Stimulated activated CD8-positive, alpha-beta memory T cell treated with anti-CD3 and anti-CD28 coated beads, Interleukin-4, amount 100 ng/mL, for 4 hours (primary cell): ENCODE measurements around the gene C21orf91.
A peak's percentile ranks its signal among the peaks of the same experiment; 100 is the strongest.

Experiments
- DNase-seq, 2 donors: peaks; one replicate each; pipeline ENCODE4 v3.0.0-alpha.2; 2020; ENCODE audit warnings: low read depth in 2 of 2, low spot score in 1 of 2

C21orf91 gene

DNA sequence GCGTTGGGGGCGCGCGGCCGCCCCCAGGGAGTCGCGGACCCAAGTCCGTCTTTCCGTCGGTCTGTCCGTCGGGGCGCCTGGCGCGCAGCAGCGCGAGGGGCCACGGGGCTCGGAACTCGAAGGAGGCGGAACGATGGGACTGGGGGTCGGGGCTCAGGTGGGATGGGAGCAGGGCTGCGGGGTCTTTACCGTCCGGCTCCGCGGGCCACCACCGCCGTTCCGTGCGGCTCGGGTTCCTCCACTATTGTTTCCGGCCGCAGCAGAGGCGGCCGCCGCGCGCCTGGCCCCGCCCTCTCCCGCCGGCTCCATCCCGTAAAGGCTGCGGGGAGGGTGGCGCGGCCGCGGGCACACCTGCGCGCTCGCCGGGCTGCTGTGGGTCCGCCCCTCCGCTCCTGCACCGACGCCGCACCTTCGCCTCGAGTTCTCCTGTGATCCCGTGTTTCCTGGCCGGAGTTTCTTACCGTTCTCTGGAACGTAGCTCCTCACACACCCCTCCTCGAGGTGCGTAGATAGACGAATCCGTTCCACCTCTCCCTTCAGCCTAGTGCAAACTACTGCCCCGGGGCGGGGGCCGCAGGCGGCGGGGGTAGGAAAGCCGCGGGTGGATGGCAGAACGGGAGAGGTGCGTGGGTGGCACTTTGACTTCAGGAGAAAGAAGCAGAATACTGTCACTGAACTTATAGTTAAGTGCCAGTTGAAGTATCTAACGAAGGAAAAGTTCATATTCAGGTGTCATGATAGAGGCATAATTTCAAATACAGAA lies at the start of gene C21orf91:
C21orf91 (minus strand) TSS at position 243 of the 763 bp plus-strand sequence. CDS start 1,038 bp downstream, outside the sequence.
- DNase-seq: peak; percentile 81 to 88

DNA sequence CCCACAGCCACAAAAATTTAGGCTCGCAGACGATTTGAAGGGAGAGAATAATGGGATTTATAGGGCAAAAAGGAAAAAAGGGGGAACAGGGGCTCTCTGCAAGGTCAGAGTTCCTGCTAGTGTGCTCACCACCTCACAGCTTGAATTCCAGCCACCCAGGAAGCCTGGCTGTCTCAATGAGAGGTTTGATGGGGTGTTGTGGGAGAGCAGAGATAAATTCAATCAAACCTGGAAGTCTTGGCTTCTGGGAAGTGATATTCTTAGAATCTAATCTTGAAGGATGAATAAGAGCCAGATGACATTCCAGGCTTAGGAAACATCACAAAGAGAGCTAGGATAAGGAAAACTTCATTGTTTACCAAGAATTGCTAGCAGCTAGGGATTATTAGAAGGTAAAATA lies 47.4 kb upstream of the C21orf91 start:
- no peak for DNase-seq

DNA sequence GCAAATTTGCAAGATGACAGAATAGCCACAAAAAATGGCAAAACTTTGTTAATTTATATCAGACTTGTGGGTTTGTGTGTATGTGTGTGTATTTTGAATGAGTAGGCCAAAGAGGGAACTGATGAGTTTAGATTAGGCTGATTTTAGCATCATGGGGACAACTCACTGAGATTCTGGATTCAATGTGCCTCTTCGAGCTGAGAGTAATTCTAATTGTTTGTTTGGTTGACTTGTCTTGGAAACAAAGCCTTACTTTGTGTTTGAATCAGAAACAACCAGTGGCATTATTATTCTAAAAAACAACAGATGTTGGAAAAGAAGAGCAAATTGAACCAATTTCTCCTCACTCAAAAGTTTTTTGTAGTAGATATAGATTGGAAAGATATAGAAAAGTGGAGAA lies 40.5 kb upstream of the C21orf91 start:
- DNase-seq: no peak

DNA sequence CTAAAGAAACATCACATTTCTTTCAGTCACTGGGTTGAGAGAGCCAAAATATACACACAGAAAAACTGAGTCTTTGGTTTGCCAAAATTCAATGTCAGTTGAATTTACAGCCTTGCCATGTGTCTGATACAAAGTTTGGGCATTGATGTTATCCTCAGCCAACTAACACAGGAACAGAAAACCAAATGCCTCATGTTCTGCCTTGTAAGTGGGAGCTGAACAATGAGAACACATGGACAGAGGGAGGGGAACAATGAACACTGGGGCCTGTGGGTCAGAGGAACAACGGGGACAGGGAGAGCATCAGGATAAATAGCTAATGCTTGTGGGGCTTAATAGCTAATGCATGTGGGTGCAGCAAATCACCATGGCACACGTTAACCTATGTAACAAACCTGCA lies 39.6 kb upstream of the C21orf91 start:
- DNase-seq: no peak

DNA sequence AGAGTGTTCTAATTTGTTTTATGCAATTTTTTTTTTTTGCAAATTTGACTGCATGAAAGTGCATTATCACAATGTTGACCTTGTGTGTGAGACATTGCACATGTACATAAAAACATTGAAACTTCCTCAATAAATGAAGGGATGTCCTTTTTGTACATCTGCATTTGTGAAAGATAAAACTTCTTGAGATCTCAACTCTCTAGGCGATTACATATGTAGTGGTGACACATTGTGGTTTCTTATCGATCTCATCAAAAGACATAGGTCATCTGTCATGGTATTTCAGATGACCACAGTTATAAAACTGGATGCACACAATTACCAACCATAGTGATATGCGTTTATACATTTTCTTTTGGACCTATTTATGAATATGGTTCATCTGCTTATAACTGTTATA lies 35.6 kb upstream of the C21orf91 start:
- DNase-seq: no peak

DNA sequence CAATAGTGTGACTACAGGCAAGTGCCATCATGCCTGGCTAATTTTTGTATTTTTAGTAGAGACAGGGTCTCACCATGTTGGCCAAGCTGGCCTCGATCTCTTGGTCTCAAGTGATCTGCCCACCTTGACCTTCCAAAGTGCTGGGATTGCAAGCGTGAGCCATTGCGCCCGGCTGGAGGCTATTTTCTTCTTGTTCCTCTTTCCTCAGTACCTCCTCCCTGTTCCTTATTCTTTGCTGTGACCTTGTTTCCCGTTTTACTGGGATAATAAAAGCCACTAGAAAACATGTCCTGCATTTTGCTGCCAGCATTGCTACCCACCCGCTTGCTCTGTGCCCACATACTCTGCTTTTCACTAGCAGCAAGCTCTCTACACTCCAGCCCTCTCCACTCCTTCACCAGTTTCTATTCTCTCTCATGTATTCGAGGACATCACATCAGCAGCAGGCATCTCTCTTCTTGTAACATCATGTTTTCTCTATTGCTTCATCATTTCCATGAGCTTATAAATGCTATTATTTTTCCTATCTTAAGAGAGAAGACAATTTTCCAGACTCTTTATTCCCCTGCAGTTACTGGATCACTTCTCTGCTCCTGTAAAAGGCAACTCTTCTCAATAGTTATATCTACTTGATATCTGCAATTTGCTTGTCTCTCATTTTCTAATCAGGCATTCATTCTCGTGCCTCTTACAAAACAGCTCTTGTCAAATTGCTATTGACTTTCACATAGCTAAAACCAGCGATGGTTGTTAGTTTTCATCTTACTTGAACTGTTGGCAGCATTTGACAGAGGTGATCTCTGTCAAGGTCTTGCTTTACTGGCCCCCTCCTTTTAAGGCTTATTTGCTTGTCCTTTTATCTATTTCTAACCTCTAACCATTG lies 34.5 kb upstream of the C21orf91 start:
- DNase-seq: no peak

DNA sequence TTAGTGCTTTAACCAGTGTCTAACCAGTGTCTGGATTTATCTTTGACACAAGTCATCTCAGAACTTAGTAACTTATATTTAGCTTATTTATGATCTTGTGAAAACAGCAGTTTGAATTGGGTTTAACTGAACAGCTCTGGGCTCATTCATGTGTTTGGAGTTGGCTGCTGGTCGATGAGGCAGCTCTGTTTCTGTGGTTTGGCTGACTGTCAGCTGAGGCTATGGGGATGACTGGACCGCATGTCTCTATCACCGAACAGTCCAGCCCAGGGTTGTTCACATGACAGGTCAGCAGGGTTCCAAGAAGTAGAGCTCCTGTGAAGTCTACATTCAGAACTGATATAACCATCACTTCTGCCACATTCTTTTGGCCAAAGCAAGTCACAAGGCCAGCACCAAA lies 29.1 kb upstream of the C21orf91 start:
- DNase-seq: no peak

DNA sequence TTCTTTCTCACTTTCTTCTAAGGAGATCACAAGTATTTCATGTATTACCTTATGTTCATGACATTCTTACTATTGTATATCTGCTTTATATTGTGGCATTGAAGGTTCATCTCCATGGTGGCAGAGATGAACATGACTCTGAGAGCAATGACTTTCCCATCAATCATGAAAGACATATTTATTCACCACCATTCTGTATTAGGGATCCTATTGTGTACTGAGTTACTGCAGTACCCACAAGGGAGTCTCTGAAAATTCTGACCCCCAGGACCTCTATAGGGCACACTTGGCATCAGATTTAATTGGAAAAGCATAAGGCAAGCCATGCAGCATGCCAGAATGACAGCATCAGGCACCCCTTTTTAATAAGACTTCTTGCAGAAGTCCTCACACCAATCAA lies 21.9 kb upstream of the C21orf91 start:
- no peak for DNase-seq

DNA sequence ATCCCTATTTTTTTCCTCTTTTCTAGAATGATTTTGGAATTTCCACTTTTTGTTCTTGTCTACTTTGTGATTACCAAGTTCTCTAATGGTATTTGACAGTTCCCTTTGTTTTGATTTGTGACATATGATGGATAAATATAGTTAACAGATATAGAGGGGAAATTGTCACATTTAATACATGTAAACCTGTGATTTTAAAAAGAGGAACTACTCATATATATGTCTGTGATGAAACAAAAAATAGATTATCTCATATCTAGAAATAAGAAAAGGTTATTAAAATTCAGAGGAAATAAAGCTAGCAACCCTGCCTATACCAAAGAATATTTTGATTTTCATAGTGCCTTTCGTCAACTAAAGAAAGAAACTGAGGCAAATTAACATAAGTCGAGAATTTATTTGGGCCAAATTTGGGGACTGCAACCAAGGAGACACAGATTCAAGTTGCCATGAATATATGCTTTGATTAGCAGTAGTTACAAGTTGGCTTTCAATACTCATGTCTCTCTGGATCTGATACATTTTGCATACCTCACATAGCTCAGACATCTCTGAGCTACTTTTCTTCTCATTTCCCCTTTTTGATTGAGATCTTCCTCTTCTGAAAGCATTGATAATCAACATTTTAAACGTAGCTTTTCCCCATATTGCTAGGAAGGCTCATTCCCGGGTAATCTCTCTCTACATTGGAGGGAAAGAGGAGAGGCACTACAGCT lies 15.6 kb upstream of the C21orf91 start:
- DNase-seq: no peak

DNA sequence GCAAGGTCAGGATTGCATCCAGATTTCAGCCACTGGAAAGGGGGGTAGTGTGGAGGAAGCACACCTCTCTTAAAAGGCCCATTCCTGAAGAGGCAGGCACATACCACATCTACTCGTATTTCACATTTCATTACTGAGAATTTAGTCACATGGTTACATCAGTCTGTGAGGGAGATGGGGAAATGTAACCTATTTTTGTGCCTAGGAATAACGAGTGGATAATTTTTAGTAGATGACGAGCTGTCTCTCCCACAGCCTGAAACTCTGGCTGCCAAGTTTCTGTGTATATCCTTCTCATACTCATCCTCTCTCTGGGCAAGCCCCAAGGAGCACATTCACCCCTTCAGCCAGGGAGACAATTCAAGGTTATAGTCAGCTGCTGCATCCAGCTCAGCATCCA lies 10.3 kb upstream of the C21orf91 start:
- no peak for DNase-seq

DNA sequence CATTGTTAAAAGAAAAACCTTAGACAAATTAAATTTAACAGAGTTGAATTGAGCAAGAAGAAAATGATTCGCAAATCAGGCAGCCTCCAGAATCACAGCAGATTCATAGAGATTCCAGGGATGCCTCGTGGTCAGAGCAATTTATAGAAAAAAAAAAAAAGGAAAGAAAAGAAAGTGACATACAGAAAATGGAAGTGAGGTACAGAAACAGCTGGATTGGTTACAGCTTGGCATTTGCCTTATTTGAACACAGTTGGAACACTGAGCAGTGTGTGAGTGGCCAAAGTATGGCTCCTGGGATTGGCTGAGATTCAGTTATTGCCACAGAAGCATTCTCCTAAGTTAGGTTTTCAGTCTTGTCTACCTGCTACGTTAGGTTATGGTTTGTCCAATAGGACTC lies 9.1 kb upstream of the C21orf91 start:
- no peak for DNase-seq

DNA sequence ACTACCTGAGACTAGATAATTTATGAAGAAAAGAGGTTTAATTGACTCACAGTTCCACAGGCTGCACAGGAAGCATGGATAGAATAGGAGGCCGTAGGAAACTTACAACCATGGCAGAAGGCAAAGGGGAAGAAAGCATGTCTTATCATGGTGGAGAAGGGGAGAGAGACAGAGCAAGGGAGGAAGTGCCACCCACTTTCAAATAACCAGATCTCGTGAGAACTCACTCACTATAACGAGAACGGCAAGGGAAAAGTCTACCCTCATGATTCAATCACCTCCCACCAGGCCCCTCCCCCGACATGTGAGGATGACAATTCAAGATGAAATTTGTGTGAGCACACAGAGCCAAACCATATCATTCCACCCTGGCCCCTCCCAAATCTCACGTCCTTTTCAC lies 4.7 kb upstream of the C21orf91 start:
- no peak for DNase-seq

DNA sequence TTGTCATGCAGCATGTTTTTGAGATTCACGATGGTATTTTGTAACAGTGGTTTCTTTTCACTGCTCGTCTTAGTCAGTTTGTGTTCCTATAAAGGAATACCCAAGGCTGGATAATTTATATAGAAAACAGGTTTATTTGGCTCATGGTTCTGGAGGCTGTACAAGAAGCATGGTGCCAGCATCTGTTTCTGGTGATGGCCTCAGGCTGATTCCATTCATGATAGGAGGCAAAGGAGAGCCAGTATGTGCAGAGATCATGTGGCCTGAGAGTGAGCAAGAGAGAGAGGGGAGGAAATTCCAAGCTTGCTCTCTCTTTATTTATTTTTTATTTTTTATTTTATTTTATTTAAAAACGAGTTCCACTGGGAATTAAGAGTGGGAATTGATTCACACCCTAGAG lies 2.0 kb upstream of the C21orf91 start:
- DNase-seq: no peak

DNA sequence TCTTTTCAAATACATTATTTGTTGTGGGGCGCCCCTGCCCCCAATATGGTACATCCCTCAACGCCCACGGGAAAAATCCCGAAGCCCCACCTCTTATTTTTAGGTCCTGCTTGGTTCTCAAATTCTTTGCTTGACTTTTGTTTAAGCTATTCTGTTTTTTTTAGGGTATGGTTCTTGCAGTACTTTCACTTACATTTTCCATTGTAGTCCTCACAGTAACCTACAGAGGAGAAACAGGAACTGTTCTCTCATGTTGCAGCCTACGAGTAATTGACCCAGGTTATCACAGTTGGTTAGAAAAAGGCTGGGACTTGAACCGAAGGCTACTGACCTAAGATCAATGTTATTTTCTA lies 697 bp upstream of the C21orf91 start:
- no peak for DNase-seq

DNA sequence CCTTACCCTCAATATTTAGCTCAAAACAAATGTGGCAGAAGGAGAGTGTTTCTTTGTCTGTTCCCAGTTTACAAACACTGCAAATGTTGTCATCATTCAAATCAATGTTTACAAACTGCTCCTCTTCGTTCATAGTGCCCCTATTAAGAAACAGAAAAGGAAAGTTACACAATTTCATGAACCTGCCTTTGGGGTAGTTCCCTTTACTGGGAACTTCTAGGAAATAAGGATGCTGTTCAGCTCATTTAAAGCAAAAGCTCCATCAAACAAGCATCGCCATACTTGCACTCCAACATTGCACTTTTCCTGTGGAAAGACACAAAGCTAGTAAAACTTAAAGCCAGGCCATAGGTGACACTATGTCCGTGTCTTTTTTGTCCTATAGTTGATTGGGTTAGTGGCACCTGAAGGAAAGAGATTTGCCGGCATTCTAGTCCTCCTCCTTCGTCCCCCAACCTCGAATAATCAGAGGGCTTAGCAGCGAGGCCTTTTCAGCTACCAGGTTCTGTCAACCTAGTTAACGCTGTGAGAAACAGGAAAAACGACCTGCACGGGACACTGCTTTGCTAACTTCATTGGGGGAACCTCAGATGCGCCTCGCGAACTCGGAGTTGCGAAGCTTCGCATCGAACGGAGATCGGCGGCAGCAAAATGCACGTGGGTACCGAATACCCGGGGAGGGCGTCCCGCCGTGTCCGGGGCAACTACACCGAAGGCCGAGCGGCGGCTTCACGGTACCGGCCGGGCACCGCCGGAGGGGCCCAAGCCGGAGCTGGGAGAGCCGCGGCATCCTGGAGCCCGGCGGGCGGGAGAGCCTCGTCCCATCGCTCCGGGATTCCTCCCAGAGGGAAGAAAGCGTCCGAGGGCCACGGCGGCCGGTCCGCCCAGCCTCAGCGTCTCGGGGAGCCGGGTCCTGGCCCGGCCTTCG lies 706 bp downstream of the C21orf91 start:
- DNase-seq: peak in 1 of 2 donors; percentile 15

DNA sequence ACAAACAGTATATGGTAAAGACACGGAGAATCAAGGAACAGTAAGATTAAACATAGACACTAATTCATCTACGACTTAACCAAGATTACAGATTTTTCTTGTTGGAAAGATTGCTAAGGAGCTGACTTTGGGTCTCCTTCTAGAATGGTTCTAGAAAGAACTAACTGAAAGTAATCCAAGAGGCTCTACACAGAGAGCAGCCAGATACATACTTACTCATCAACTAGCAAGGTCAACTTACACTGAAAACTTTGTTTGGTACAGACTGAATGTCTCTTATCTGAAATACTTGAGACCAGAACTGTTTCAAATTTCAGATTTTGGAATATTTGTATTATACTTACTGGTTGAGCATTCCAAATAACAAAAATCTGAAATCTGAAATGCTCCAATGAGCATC lies 5.8 kb downstream of the C21orf91 start:
- no peak for DNase-seq

DNA sequence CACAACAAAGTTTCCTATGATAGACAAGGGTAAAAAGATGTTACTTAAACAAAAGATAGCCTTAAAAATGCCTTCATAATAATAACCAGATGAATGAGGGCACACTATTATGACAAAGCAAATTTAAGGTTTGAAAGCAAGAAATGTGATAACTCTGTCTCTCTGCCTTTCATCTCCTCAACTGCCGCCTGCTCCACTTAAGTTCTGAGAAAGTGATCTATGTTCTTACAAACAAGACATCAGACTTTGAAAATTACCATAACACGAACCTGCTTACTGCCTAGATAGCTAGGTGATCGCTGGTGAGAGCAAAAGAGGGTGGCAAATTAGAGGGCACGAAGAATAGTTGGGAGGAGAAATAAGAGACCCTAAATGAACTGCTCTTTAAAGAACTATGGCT lies 13.2 kb downstream of the C21orf91 start:
- no peak for DNase-seq

DNA sequence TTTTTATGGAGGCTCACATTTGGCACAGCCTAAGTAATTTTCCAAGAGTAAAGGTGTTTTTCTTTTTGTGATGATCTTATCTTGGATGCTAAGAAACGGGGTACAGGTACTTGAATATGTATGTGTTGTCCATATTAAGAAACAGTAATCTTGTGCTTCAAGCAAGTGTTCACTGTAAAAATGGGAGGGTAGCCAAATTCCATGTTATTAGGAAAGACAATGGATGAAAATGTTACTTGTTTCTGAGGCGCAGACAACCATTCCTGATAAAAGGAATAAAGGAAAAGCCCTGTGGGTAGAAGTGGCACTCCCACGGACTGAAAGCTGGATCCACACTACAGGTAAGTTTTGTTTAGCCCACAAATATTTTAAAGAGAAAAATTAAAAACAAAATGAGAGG lies 15.6 kb downstream of the C21orf91 start:
- DNase-seq: no peak

DNA sequence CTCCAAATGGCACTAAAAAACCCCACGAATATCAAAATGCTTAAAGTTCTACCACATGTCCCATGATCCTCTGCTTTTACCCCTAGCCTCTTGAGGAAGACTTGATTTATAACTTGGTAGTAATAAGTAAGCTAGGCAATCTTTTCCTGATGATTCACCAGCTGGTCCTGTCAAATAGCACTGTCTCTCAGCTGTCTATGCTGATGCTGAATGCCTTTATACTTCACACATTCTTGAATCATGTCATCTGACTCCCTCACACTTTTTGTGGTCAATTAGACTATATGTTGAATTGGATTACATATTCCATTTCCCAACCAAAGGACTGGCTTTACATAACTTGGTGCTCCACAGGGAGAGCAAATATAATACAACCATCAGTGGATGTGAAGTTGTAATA lies 16.6 kb downstream of the C21orf91 start:
- no peak for DNase-seq

DNA sequence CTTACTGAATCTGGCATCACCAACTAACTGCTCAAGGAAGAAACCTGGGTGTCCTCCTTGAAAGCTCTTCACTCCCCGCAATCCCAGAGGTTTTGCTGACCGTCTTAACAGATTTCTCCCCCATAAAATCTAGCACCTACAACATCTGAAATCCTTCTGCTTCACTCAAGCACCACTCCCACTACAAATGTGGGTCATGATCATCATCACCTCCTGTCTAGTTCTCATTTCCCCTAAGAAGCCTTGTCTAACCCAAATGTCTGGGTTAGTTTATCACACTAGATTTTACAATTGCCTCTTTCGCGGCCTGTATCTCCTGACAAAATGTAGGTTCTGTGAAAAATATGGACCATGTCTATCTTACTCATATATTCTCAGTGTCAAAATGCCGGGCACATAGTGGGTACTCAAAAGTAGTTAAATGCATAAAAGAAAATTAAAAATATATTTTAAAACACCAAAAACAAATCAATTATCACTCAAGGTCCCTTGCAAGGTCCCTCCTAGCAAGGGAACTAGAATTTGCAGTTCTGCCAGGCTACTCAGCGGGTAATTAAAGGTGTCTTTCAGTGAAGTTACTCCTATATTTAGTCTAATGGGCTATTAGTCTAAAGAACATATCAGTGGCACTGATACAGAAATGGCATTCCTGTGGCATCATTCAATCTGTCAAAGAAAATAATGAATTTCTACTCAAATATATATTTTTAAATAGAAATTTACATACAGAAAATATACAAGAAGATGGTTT lies 19.6 kb downstream of the C21orf91 start:
- no peak for DNase-seq
